Measurements from ENCODE around the gene HP1BP3.
A peak's percentile ranks its signal among the peaks of the same experiment; 100 is the strongest.

Gene HP1BP3

GRCh38 chr1:20729155-20729931 lies 57.8 kb downstream of the HP1BP3 start:
- Histone ChIP-seq H3K4me2 (ENCODE audit: low read depth, low read length, poor library complexity, severe bottlenecking) (no peak overlapping the region), H3K9me2 (replicated peaks; ENCODE audit: low read depth, low read length) (no peaks in the 10 kb centered on the region), H4K20me1 (ENCODE audit: insufficient read depth, low read length, poor library complexity, severe bottlenecking) (no peaks in the 10 kb centered on the region), H2AFZ (ENCODE audit: low read length) (no peak overlapping the region), H3K9me3 (ENCODE audit: insufficient read depth, low read depth, low read length) (no peaks in the 10 kb centered on the region), H3K9ac (ENCODE audit: low read depth, low read length, poor library complexity, severe bottlenecking) (no peak overlapping the region), H3K79me2 (ENCODE audit: insufficient read depth, low read length) (no peaks in the 10 kb centered on the region), H3K27me3 (ENCODE audit: insufficient read depth, low read length, poor library complexity, severe bottlenecking) (peaks cover 5% of the 10 kb centered on the region), H3F3A (ENCODE audit: low read depth) (no peaks in the 10 kb centered on the region), H3K4me1 (ENCODE audit: insufficient read depth, low read length, poor library complexity, severe bottlenecking) (peaks cover 14% of the 10 kb centered on the region), H3K4me3 (ENCODE audit: low read length, poor library complexity, severe bottlenecking) (no peak overlapping the region), H3K36me3 (ENCODE audit: insufficient read depth, low read length) (no peaks in the 10 kb centered on the region)
- TF ChIP-seq EZH2phosphoT487 (IDR thresholded peaks at IDR 0.05; ENCODE audit: borderline replicate concordance) (no peak), CTCF (conservative IDR thresholded peaks at IDR 0.05; ENCODE audit: low read length) (no peak)

- Histone ChIP-seq H3F3A (ENCODE audit: low read depth) (no peaks in the 10 kb centered on the region), H3K4me3 (ENCODE audit: low read length, poor library complexity, severe bottlenecking) (no peak overlapping the region), H3K9ac (ENCODE audit: low read depth, low read length, poor library complexity, severe bottlenecking) (no peak overlapping the region), H3K36me3 (ENCODE audit: insufficient read depth, low read length) (no peaks in the 10 kb centered on the region), H3K4me2 (ENCODE audit: low read depth, low read length, poor library complexity, severe bottlenecking) (no peak overlapping the region), H3K9me3 (ENCODE audit: insufficient read depth, low read depth, low read length) (no peaks in the 10 kb centered on the region), H3K4me1 (ENCODE audit: insufficient read depth, low read length, poor library complexity, severe bottlenecking) (peaks cover 14% of the 10 kb centered on the region), H3K27me3 (ENCODE audit: insufficient read depth, low read length, poor library complexity, severe bottlenecking) (peaks cover 5% of the 10 kb centered on the region), H3K9me2 (replicated peaks; ENCODE audit: low read depth, low read length) (no peaks in the 10 kb centered on the region), H4K20me1 (ENCODE audit: insufficient read depth, low read length, poor library complexity, severe bottlenecking) (no peaks in the 10 kb centered on the region), H2AFZ (ENCODE audit: low read length) (no peak overlapping the region), H3K79me2 (ENCODE audit: insufficient read depth, low read length) (no peaks in the 10 kb centered on the region)
- TF ChIP-seq EZH2phosphoT487 (IDR thresholded peaks at IDR 0.05; ENCODE audit: borderline replicate concordance): no peak
Observed at GRCh38 chr1:20728371-20729154, 58.5 kb downstream of the HP1BP3 start.

- Histone ChIP-seq H4K20me1 (ENCODE audit: insufficient read depth, low read length, poor library complexity, severe bottlenecking) (no peaks in the 10 kb centered on the region), H3K36me3 (ENCODE audit: insufficient read depth, low read length) (no peaks in the 10 kb centered on the region)
Observed at GRCh38 chr1:20727746-20728316, 59.3 kb downstream of the HP1BP3 start.

More at GRCh38 chr1:20727746-20728316, 59.3 kb downstream of the HP1BP3 start:
- Histone ChIP-seq H3K9me3 (ENCODE audit: insufficient read depth, low read depth, low read length) (no peaks in the 10 kb centered on the region), H3K9ac (ENCODE audit: low read depth, low read length, poor library complexity, severe bottlenecking) (no peak overlapping the region), H3K4me2 (ENCODE audit: low read depth, low read length, poor library complexity, severe bottlenecking) (no peak overlapping the region), H3F3A (ENCODE audit: low read depth) (no peaks in the 10 kb centered on the region), H3K9me2 (replicated peaks; ENCODE audit: low read depth, low read length) (no peaks in the 10 kb centered on the region), H3K4me3 (ENCODE audit: low read length, poor library complexity, severe bottlenecking) (no peak overlapping the region), H3K79me2 (ENCODE audit: insufficient read depth, low read length) (no peaks in the 10 kb centered on the region), H3K27me3 (ENCODE audit: insufficient read depth, low read length, poor library complexity, severe bottlenecking) (peaks cover 5% of the 10 kb centered on the region), H2AFZ (ENCODE audit: low read length) (no peak overlapping the region), H3K4me1 (ENCODE audit: insufficient read depth, low read length, poor library complexity, severe bottlenecking) (peaks cover 7% of the 10 kb centered on the region)
- TF ChIP-seq EZH2phosphoT487 (IDR thresholded peaks at IDR 0.05; ENCODE audit: borderline replicate concordance) (no peak), CTCF (conservative IDR thresholded peaks at IDR 0.05; ENCODE audit: low read length) (peak; percentile 50)
